Measurements from ENCODE around the gene CDCA4.

CDCA4 gene

GRCh38 chr14:105055736-105056302 is 34.9 kb upstream of the CDCA4 start:
- Histone ChIP-seq H3K4me1 (ENCODE audit: insufficient read depth, low read length) (peaks cover 11% of the 10 kb centered on the region; the same call in 1 of the 2 replicates), H3K36me3 (ENCODE audit: insufficient read depth, low read length) (no peaks in the 10 kb centered on the region), H3K9me3 (ENCODE audit: insufficient read depth, low read depth, low read length) (no peaks in the 10 kb centered on the region), H3K27ac (ENCODE audit: low read depth, low read length) (no peak overlapping the region), H3K4me3 (ENCODE audit: low read length) (no peak overlapping the region), H3K27me3 (ENCODE audit: insufficient read depth, low read length) (peaks cover 21% of the 10 kb centered on the region), H3K9ac (ENCODE audit: low read depth, low read length) (no peak overlapping the region)
- WGBS, result 78% methylated on average over 32 of the region's 33 CpGs

GRCh38 chr14:105055334-105055733 is 34.5 kb upstream of the CDCA4 start:
- no peak overlapping the region for H3K27ac ChIP-seq (ENCODE audit: low read depth, low read length)
- peaks cover 11% of the 10 kb centered on the region; the same call in 1 of the 2 replicates for H3K4me1 ChIP-seq (ENCODE audit: insufficient read depth, low read length)
- no peak overlapping the region for H3K4me3 ChIP-seq (ENCODE audit: low read length)
- WGBS, result 82% methylated on average over 15 of the region's 15 CpGs
- H3K36me3 ChIP-seq (ENCODE audit: insufficient read depth, low read length), result no peaks in the 10 kb centered on the region
- peaks cover 21% of the 10 kb centered on the region for H3K27me3 ChIP-seq (ENCODE audit: insufficient read depth, low read length)
- H3K9ac ChIP-seq (ENCODE audit: low read depth, low read length), result no peak overlapping the region
- no peaks in the 10 kb centered on the region for H3K9me3 ChIP-seq (ENCODE audit: insufficient read depth, low read depth, low read length)

DNA sequence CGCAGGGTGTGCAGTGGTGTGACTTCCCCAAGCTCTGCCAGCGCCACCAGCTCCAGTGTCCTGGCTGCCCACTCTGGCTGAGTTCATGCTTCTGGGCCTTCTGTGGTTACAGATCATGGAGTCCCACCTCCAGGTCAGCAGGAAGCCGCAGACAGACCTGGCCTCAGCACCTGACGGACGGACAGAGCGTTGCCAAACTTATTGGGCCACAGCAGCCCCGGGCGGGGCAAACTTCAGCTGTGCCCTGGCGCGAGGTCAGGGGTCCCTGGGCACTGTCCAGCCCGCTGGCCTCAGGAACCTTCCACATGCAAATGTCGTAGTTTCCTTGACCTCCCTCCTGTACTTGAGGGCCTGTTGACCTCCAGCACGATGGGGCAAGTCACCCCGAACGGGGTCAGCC is 33.1 kb upstream of the CDCA4 start:
- H3K4me1 ChIP-seq (ENCODE audit: insufficient read depth, low read length), result peaks cover 9% of the 10 kb centered on the region; the same call in 1 of the 2 replicates
- no peak overlapping the region for H3K27ac ChIP-seq (ENCODE audit: low read depth, low read length)
- H3K9ac ChIP-seq (ENCODE audit: low read depth, low read length), result no peak overlapping the region
- WGBS, result 94% methylated on average over 15 of the region's 15 CpGs
- no peaks in the 10 kb centered on the region for H3K9me3 ChIP-seq (ENCODE audit: insufficient read depth, low read depth, low read length)
- H3K27me3 ChIP-seq (ENCODE audit: insufficient read depth, low read length), result peaks cover 21% of the 10 kb centered on the region
- H3K36me3 ChIP-seq (ENCODE audit: insufficient read depth, low read length), result no peaks in the 10 kb centered on the region
- H3K4me3 ChIP-seq (ENCODE audit: low read length), result no peak overlapping the region

GRCh38 chr14:105053421-105053820 is 32.5 kb upstream of the CDCA4 start:
- WGBS, result 91% methylated on average over 6 of the region's 6 CpGs
- H3K27ac ChIP-seq (ENCODE audit: low read depth, low read length), result no peak overlapping the region
- H3K36me3 ChIP-seq (ENCODE audit: insufficient read depth, low read length), result no peaks in the 10 kb centered on the region
- H3K27me3 ChIP-seq (ENCODE audit: insufficient read depth, low read length), result peaks cover 21% of the 10 kb centered on the region
- peaks cover 6% of the 10 kb centered on the region; the same call in 1 of the 2 replicates for H3K4me1 ChIP-seq (ENCODE audit: insufficient read depth, low read length)
- H3K9me3 ChIP-seq (ENCODE audit: insufficient read depth, low read depth, low read length), result no peaks in the 10 kb centered on the region
- no peak overlapping the region for H3K4me3 ChIP-seq (ENCODE audit: low read length)
- no peak overlapping the region for H3K9ac ChIP-seq (ENCODE audit: low read depth, low read length)

DNA sequence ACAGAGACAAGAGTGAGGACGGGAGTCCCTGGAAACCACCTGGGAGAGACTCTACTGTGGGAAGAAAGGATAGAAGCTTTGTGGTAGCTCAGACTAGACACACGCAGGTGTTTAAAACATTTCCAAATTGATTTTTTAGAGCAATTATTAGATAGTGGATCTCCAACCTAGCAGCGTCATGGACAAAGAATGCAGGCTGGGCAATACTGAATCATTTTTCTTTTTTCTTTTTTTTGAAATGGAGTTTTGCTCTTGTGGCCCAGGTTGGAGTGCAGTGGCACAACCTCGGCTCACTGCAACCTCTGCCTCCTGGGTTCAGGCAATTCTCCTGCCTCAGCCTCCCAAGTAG is 31.2 kb upstream of the CDCA4 start:
- H3K27me3 ChIP-seq (ENCODE audit: insufficient read depth, low read length), result peaks cover 21% of the 10 kb centered on the region
- whole genome bisulfite sequencing, result 93% methylated on average over 4 of the region's 4 CpGs
- H3K4me3 ChIP-seq (ENCODE audit: low read length), result no peak overlapping the region
- H3K4me1 ChIP-seq (ENCODE audit: insufficient read depth, low read length), result peaks cover 6% of the 10 kb centered on the region; the same call in 1 of the 2 replicates
- H3K9me3 ChIP-seq (ENCODE audit: insufficient read depth, low read depth, low read length), result no peaks in the 10 kb centered on the region
- no peaks in the 10 kb centered on the region for H3K36me3 ChIP-seq (ENCODE audit: insufficient read depth, low read length)
- H3K9ac ChIP-seq (ENCODE audit: low read depth, low read length), result no peak overlapping the region
- H3K27ac ChIP-seq (ENCODE audit: low read depth, low read length), result no peak overlapping the region

DNA sequence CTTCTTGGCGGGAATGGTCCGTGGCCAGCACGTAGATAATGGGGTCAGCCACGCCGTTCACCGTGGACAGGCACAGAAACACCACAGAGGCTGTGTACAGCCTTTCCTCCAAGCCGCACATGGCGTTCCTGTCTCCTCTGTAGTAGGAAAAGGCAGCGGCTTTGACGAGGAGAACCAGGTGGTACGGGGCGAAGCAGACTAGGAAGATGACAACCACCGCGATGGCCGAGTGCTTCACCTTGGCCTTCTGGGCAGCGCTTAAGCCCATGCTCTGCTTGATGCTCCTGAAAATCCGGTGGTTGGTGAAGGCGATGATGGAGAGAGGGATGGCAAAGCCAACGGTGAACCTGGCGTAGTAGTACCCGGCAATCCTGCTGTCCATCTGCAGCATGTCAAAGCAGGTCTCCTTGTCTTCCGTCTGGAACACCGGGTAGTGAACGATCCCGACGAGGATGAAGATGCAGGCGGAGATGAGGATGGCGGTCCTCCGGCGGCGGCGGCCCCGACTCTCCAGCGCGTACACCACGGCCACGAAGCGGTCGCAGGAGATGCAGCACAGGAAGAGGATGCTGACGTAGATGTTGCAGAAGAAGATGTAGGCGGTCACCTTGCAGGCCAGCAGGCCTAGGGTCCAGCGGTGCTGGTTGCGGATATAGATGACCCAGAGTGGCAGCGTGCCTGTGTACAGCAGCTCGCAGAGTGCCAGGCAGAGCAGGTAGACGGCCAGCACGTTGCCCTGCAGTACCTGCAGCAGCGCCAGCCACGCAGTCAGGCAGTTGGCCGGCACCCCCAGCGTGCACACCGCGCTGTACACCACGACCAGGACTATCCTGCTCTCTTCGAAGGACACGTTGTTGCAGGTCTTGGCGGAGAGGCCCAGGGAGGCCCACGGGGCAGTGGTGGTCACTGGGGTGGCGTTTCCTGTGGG is 30.6 kb upstream of the CDCA4 start:
- 95% methylated on average over 59 of the region's 59 CpGs for WGBS
- Histone ChIP-seq H3K27me3 (ENCODE audit: insufficient read depth, low read length) (peaks cover 15% of the 10 kb centered on the region), H3K36me3 (ENCODE audit: insufficient read depth, low read length) (no peaks in the 10 kb centered on the region), H3K9ac (ENCODE audit: low read depth, low read length) (no peak overlapping the region), H3K27ac (ENCODE audit: low read depth, low read length) (no peak overlapping the region), H3K4me3 (ENCODE audit: low read length) (no peak overlapping the region), H3K4me1 (ENCODE audit: insufficient read depth, low read length) (peaks cover 4% of the 10 kb centered on the region; the same call in 1 of the 2 replicates), H3K9me3 (ENCODE audit: insufficient read depth, low read depth, low read length) (no peaks in the 10 kb centered on the region)

DNA sequence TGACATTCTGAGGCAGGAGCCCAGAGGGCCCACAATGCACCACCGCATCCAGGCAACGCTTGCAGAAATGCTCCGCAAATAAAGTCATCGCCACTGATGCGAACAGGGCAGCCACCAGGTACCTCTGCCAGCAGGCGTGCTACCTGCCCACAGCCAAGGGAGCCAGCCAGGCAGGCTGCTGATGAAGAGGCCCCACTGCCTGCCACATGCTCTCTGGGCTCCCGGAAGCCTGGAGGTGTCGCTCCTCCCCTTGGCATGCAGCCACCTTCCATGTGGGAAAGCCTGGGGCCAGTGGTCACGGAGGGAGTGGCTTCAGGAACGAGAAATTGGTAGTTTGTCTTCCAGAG is 29.6 kb upstream of the CDCA4 start:
- Histone ChIP-seq H3K4me3 (ENCODE audit: low read length) (no peak overlapping the region), H3K27ac (ENCODE audit: low read depth, low read length) (no peak overlapping the region), H3K9ac (ENCODE audit: low read depth, low read length) (no peak overlapping the region), H3K9me3 (ENCODE audit: insufficient read depth, low read depth, low read length) (no peaks in the 10 kb centered on the region), H3K27me3 (ENCODE audit: insufficient read depth, low read length) (peaks cover 5% of the 10 kb centered on the region), H3K36me3 (ENCODE audit: insufficient read depth, low read length) (no peaks in the 10 kb centered on the region), H3K4me1 (ENCODE audit: insufficient read depth, low read length) (no peaks in the 10 kb centered on the region)
- WGBS, result 91% methylated on average over 10 of the region's 10 CpGs

GRCh38 chr14:105049753-105050550 is 29.1 kb upstream of the CDCA4 start:
- Histone ChIP-seq H3K27me3 (ENCODE audit: insufficient read depth, low read length) (no peaks in the 10 kb centered on the region; the same call in 1 of the 2 replicates), H3K36me3 (ENCODE audit: insufficient read depth, low read length) (no peaks in the 10 kb centered on the region), H3K4me3 (ENCODE audit: low read length) (no peak overlapping the region), H3K27ac (ENCODE audit: low read depth, low read length) (no peak overlapping the region), H3K4me1 (ENCODE audit: insufficient read depth, low read length) (no peaks in the 10 kb centered on the region), H3K9me3 (ENCODE audit: insufficient read depth, low read depth, low read length) (no peaks in the 10 kb centered on the region), H3K9ac (ENCODE audit: low read depth, low read length) (no peak overlapping the region)
- 92% methylated on average over 25 of the region's 25 CpGs for WGBS

DNA sequence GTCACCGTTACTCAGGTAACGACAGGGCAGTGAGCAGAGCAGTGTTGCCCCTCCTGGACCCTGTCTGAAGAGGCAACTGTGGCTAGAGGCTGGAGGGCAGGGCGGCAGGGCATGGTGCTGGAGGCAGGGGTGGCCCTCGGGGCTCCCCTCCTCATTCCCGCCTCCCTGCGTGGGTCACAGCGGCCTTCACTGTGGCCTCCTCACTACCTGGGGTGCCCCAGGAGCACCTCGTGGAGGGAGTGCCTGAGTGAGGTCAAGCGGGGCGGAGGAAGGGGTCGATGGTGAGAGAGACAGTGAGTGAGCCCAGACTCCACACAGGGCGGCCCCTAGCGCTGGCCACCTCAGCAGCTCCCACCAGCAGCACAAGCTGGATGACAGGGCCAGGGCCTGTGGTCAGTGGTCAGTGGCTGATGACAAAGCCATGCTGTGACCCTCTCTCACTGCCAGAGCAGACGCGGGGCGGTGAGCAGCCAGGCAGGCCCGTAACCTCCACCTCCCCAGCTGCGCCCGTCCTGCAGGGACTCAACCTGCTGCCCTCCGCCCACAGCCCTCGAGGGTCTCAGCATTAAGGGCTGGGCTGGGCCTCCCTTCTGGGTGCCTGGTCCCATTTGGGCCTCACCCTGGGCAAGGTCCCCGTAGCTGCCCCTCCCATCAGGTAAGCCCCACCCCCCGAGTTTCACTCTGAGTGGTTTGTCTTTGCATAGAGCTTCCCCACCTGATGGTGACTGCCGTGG is 26.6 kb upstream of the CDCA4 start:
- peaks cover 3% of the 10 kb centered on the region; the same call in 1 of the 2 replicates for H3K27me3 ChIP-seq (ENCODE audit: insufficient read depth, low read length)
- H3K9me3 ChIP-seq (ENCODE audit: insufficient read depth, low read depth, low read length), result no peaks in the 10 kb centered on the region
- 91% methylated on average over 24 of the region's 24 CpGs for WGBS
- H3K4me1 ChIP-seq (ENCODE audit: insufficient read depth, low read length), result no peaks in the 10 kb centered on the region
- H3K9ac ChIP-seq (ENCODE audit: low read depth, low read length), result no peak overlapping the region
- no peak overlapping the region for H3K27ac ChIP-seq (ENCODE audit: low read depth, low read length)
- no peak overlapping the region for H3K4me3 ChIP-seq (ENCODE audit: low read length)
- H3K36me3 ChIP-seq (ENCODE audit: insufficient read depth, low read length), result no peaks in the 10 kb centered on the region

DNA sequence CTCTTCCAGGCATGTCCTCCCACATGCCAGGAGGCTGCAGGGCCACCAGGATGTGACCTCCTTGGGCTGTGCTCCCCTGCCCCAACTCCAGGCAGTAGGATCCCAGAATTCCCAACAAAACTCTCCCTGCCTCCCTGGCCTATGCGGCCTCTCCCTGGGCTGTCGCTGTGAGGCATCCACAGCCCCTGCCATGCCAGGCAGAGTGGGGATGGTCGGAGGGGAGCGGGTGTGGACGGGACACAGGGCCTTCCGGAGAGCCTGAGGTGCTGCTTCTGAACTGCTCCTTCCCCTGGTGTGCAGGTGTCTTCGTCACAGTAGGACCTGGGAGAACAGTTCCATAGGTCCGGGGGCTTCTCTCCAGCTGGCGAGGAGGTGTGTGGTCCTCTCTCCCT is 26.0 kb upstream of the CDCA4 start:
- Histone ChIP-seq H3K9me3 (ENCODE audit: insufficient read depth, low read depth, low read length) (no peaks in the 10 kb centered on the region), H3K36me3 (ENCODE audit: insufficient read depth, low read length) (no peaks in the 10 kb centered on the region), H3K27ac (ENCODE audit: low read depth, low read length) (no peak overlapping the region), H3K4me3 (ENCODE audit: low read length) (no peak overlapping the region), H3K27me3 (ENCODE audit: insufficient read depth, low read length) (peaks cover 3% of the 10 kb centered on the region; the same call in 1 of the 2 replicates), H3K9ac (ENCODE audit: low read depth, low read length) (no peak overlapping the region), H3K4me1 (ENCODE audit: insufficient read depth, low read length) (no peaks in the 10 kb centered on the region)
- WGBS, result 95% methylated on average over 9 of the region's 9 CpGs

All from HUES64 (cell line).